HG03103 (cell line): ENCODE measurements around the gene FPR1.

ENCODE experiments used
- ATAC-seq: cut with Tn5 transposase; IDR thresholded peaks from one replicate; pipeline ENCODE4 v1.9.1; 2021; ENCODE audit warnings: low read depth; ENCODE audit not compliant: unreplicated experiment

Gene FPR1

DNA sequence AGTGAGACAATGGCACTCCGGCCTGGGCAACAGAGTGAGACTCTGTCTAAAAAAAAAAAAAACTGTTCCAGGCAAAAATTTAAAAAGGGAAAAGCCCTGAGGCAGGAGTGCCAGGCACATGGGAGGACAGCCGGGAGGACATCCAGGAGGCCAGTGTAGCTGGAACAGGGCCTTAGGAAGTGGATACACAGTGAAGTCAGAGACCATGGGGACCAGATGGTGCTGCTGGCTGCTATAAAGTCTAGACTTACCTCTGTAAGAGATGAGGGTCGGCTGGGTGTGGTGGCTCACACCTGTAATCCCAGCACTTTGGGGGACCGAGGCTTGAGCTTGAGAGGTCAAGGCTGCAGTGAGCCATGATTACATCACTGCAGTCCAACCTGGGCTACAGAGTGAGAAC lies 42.9 kb downstream of the FPR1 start:
- no peak for ATAC-seq

DNA sequence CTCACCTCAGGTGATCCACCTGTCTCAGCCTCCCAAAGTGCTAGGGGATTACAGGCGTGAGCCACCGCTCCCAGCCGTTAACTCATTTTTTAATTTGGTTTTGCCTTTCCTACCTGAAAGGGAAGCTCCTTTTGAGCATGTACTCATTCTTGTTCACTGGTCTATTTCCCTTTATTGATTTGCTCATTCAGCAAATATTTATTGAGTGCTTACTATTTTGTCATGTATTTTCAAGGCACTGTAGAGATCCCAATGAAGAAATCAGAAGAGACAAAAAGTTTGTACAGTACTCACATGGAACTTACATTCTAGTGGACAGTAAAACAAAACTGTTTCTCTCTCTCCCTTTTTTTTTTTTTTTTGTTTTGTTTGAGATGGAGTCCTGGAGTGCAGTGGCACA lies 44.8 kb downstream of the FPR1 start:
- ATAC-seq, result no peak

DNA sequence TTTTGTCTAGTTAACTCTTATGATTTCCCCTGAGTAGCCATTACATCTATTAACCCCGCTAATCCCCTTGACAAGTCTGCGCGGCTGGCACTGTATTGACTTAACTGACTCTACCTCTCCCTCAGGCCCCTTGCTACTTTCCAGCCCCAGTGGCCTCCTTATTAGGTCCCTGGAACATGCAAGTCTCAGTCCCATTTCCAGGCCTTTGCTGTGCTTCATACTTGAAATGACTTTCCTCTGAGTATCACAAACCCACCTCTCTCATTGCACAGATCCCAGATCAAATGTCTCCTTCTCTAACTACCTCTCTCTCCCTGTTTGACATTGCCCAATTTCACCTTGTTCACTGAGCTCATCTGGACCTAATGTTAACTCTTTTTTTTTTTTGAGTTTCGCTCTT lies 45.4 kb downstream of the FPR1 start:
- ATAC-seq, result no peak

DNA sequence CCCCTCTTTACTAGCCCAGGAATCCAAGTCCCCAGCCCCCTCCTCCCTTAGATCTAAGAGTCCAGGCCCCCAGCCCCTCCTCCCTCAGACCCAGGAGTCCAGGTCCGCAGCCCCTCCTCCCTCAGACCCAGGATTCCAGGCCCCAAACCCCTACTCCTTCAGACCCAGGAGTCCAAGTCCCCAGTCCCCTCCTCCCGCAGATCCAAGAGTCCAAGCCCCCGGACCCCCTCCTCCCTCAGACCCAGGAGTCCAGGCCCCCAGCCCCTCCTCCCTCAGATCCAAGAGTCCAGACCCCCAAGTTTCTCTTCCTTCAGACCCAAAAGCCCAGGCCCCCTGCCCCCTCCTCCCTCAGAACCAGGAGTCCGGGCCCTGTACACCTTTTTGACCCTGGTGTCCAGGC lies 47.1 kb downstream of the FPR1 start:
- no peak for ATAC-seq

DNA sequence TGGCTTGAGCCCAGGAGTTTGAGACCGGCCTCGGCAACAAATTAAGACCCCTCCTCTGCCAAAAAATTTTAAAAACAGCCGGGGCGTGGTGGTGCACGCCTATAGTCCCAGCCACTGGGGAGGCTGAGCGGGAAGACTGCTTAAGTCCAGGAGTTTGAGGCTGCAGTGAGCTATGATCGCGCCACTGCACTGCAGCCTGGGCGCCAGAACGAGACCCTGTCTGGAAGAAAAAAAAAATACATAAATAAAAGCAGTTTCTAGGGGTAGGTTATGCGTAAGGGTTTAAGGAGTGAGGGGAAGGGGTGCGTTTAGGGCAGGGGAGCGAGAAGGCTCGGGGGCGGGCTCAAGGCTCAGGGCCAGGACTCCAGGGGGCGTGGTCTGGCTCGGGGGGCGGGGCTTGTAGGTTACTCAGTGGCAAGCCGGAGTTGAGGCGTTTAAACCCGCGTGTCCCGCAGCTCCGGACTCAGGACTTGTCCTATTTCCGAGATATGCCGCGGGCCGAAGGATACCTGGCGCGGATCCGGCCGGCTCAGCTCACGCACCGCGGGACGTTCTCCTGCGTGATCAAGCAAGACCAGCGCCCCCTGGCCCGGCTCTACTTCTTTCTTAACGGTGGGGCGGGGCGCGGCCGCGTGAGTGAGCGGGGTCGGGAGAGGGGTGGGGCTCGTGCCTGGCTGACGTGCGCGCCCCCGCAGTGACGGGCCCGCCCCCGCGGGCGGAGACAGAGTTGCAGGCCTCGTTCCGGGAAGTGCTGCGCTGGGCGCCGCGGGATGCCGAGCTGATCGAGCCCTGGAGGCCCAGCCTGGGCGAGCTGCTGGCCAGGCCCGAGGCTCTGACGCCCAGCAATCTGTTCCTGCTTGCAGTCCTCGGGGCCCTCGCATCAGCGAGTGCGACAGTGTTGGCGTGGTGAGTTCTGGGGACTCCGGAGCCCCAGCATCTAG lies 47.8 kb downstream of the FPR1 start:
- ATAC-seq, result peak; percentile 91

DNA sequence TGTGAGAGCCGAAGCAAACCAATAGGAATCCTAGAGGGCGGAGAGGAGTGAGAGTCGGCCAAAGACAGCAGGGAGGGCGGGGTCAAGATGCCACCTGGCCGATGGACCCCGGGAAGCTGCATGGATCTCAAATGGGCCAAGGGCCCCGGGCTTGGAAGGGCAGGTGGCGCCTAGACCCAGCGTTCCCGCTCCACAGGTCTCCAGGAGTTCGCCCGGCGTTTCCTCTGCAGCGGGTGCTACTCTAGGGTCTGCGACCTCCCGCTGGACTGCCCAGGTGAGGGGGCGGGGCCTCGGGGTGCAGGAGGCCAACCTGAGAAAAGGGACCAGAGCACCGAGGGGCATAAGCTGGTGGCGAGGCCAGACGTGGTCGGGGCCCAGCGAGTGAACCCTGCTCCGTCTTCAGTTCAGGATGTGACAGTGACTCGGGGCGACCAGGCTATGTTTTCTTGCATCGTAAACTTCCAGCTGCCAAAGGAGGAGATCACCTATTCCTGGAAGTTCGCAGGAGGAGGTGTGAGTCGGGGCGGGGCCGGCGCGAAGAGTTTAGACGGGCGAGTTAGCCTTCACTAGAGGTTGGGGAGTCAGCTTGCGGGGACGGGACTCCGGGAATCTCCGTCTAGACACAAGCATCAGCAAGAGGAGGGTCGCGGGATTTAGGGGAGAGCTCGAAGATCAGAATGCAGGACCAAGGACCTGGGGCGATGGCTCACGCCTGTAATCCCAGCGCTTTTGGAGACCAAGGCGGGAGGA lies 48.7 kb downstream of the FPR1 start:
- no peak for ATAC-seq

DNA sequence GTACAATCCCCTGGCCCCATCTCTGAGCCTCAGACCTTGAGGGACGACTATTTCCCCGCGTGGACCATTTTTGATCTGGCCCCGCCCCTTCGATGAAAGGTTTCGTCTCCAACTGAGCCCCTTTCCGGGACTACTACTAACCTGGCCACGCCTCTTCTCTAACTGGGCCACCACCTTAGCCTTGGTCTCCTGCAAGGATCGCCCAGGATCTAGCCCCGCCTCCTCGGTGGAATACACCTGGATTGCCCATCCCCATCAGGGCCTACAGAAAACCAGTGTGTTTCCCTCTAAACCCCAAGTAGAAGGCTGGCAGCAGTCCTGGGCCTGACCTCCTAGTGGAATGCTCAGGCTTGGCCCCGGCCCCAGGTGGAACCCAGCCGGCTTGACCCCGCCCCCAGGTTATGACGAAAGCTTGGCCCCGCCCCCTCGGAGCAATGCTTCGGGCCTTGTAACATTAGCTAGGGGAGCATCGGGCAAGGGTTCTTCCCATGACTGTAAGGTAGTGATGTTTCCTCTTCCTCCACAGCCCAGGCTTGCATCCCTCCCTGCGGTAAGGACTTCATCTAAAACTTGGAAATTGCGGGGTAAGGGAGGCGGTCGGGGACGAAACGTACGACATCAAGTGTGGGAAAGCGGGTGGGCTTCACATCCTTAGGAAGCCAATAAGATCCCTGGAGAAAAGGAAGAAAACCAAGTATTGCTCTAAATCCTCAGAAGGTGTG lies 49.4 kb downstream of the FPR1 start:
- no peak for ATAC-seq

DNA sequence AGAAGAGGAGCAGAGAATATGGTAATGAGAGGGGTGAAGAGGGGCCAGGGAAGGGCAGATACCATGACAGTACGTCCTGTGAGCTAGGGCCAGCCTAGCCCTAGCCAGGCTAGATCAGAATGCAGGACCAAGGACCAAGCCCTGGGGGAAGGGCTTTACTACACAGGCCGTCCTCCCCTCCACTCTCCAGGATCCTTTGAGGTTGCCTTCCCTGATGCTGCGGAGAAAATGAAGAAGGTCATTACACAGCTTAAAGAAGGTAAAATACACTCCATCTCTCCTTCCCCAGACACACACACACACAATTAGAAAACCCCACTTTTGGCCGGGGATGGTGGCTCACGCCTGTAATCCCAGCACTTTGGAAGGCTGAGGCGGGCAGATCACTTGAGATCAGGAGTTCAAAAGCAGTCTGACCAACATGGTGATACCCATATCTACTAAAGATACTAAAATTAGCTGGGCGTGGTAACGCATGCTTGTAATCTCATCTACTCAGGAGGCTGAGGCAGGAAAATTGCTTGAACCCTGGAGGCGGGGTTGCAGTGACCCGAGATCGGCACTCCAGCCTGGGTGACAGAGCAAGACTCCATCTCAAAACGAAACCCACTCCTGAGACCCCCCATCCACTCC lies 50.1 kb downstream of the FPR1 start:
- ATAC-seq, result no peak

DNA sequence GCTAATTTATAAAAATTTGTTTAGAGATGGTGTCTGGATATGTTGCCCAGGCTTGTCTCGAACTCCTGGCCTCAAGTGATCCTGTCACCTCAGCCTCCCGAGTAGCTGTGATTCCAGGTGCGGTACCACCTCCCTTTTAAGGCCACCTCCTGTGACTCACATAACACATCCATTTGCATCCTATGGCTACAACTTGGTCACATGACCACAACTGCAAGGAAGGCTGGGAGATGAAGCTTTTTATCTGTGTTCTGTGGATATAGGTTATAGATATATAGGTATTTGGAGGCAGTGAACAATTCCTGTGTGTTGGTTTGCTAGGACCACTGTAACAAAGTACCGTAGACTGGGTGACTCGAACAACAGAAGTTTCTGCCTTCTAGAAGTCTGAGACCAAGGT lies 52.5 kb downstream of the FPR1 start:
- ATAC-seq, result no peak

DNA sequence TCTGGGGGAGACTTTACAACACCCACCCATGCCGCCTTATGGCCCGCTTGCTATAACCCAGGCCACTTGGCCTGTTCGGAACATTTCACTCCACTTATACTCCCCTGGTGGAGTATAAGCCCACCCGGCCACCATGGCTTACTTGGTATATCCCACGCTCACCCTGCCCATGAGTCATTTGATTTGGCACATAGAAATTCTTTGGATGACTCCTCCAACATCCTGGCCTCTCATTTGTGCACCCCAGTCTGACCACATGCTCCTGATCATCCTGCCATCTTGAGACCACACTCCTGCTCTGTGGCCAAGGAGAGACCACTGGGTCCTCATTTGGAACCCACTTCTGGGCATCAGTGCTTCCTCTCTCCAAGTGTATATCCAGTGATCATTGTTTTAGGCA lies 53.4 kb downstream of the FPR1 start:
- ATAC-seq, result no peak

DNA sequence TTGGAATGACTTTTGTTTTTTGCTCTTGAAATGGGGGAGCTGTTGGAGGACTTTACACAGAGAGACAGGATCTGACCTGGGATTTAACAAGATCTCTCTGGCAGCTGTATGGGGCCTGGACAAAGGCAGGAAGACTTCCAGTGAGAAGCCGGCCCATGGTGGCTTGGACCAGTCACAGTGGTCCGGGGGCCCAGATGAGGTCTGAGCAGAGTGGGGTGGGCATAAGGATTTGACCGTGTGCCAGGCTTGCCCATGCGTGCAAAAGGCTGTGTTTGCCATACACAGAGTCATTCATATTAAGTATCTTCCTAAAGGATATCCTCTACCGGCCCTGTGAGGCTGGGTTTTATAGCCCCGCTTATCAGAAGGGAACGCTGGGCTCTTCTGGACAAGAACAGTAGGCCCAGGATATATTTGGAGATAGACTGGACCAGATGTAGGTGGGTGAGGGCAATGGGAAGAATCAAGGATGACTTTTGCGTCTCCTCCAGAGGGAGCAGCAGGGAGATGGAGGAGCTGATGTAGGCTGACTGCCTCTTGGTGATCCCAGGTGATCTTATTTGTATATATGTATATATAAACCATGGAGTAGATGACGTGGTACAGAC lies 54.4 kb downstream of the FPR1 start:
- no peak for ATAC-seq

DNA sequence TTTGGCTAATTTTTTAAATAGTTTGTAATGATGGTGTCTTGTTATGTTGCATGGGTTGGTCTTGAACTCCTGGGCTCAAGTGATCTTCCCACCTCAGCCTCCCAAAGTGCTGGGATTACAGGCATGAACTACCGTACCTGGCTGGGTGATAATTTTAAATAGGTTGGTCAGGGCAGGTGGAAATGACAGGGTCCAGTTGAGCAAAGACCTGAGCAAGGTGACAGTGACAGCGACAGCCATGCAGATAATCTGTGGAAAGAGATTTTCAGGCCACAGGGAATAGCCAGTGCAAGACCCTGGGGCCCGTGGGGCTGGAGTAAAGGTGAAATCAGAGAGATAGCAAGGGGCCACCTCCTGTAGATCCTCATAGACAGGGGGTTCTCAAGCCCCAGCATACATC lies 55.1 kb downstream of the FPR1 start:
- no peak for ATAC-seq
